Stimulated activated CD8-positive, alpha-beta memory T cell treated with anti-CD3 and anti-CD28 coated beads, Interleukin-2, amount 100 ng/mL, for 1 hour (primary cell): ENCODE results near the gene DAPK1.

Experiments used
- DNase-seq, 2 donors: peaks; one replicate each; pipeline ENCODE4 v3.0.0-alpha.2; 2020; ENCODE audit warnings: low read depth in 2 of 2

The DAPK1 gene

DNA sequence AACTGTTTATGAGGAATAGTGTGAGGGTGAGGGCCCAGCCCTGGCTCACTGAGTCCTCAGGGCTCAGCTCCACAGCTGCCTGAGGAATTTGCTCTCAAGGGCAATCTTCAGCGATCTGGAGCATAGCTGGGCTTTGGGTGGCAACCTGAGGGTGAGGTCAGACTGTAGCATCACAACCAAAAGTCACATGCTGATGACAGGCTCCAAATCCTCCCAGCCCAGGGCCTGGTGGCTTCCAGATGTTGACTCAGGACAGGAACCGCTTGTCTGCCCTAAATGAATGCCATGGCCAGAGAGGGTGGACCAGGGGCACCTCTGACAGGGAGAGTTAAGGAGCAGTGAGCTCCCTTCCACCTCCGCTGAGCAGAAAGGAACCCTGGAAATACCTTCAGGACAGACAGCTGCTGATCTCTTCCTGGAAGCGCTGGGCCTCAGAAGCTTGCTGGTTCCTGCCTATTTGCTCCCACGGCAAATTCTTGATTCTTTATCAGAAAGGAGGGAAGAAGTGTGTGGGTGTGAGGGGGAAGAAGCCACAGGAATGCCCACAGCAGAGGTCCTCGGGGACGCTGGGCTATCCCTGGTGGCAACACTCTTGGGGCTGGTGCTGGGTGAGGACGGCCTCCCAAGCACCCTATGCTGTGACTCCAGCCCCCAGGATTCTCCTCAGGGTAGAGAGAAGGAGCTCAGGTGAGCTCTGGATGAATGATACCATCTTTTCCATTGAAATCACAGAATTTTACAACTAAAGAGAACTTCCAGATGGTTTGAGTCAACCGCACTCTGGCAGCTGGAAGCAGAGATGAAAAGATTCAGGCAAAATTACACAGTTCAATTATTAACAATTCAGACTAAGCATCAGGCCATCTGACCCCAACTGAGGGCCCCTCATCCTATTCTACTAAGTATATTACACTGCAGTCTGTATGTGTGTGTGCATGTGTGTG lies 214.5 kb downstream of the DAPK1 start:
- no peak for DNase-seq

DNA sequence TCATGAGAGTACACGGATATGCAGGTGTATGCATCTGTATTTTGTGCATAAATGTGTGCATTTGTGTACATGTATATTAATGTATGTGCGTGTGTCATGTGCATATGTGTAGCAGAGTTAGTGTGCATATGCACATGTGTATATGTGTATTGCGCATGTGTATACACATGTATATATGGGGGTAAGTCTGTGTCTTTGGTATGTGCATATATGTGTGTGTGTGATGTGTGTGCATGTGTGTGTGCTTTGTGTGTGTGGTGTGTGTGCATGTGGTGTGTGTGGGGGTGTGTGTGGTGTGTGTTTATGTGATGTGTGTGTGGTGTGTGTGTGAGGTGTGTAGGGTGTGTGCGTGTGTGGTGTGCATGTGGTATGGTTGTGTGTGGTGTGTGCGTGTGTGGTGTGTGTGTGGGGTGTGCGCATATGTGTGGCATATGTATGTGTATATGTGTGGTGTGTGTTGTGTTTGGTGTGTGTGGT lies 215.2 kb downstream of the DAPK1 start:
- DNase-seq = no peak

DNA sequence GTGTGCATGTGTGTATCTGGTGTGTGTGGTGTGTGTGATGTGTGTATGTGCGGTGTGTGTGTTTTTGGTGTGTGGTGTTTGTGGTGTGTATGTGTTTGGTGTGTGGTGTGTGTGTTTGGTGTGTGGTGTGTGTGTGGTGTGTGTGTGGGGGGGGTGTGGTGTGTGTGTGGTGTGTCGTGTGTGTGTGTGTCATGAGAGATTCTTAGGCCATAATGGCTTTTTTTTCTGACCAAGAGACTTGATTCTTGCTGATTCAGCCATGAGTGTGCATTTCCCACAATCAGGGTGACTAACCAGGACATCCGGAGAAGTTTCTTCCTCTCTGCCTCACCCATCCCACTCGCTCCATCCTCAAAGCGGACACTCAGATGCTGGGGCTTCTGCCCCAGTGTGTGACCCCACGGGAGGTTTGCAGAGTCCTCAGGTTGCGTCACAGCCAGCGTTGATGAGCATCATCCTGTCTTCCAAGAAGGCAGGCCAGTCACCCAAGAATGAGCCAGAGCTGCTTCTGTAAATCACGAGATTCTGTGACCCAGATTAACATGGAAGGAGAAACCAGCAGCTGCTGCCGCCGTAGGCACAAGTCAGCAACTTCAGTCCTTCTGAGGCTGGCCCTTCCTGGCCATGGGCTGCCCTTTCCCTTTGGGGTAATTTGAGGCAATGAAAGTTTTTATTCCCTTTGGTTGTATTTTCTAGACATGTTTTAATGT lies 215.8 kb downstream of the DAPK1 start:
- no peak for DNase-seq

DNA sequence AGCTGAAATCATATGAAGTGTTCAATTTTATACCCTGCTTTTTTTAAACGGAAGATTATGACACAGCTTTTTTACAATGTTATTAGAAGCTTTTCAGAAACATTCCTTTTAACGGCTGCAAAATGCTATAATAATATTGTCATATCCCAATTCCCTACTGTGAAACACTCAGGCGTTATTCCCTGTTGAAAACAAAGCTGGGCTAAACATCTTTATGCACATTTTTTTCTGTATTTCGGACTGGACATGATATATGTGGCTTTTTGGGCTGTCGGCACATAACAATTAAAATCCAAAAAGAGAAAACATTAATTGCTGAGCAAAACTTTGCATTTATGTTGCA lies 216.3 kb downstream of the DAPK1 start:
- no peak for DNase-seq

DNA sequence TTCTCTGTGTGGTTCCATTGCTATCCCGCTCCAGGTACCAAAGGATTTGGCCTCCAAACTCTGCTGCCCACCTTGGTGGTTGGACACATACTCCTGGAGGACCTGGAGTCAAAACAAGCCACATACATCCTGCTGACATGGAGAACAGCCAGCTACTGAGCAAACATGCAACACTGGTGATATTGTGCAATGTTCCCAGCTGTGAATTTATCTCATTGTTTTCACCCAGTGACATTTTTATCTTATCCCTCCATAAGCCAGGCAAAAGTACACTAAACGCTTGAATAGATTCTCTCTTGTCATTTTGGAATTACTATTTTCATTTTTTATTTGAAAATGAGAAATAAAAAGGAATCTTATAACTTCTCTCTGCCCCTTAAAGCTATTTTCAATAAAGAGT lies 217.2 kb downstream of the DAPK1 start:
- no peak for DNase-seq

DNA sequence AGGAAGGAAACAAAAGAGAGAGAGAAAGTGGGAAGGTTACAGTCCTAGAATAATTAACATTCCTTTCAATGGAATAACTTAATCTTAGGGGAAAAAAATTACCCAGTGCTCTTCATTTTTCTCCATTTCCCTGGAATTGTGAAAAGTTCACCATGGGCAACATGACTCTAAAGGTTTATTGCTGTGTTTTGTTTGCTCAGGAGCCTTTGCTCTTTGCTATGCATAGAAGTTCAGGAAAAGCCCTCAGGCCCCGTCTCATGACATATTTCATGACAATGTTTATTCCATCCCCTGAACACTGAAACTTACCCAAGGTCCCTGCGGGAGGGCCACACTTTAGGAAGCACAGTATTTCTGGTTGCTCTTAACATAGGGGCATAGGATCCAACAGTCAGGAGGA lies 218.5 kb downstream of the DAPK1 start:
- no peak for DNase-seq

DNA sequence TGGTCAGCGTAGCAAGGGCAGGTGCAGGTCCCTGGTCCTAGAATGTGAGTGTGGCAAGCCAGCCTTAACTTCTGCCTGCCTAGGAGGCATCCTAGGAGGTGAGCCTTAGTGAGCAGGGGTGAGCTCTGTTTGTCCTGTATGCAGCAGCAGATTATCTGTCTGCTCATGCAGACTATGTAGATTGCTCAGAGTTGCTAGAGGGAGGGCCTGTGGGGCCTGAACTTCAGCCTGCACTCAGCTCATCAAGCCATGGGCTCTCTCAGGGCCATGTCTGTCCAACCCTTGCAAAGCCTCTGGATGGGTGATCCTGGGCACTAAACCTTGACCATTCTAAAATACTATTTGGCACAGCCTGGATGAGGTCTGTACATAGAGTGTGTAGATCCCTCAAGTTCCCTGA lies 219.8 kb downstream of the DAPK1 start:
- no peak for DNase-seq

DNA sequence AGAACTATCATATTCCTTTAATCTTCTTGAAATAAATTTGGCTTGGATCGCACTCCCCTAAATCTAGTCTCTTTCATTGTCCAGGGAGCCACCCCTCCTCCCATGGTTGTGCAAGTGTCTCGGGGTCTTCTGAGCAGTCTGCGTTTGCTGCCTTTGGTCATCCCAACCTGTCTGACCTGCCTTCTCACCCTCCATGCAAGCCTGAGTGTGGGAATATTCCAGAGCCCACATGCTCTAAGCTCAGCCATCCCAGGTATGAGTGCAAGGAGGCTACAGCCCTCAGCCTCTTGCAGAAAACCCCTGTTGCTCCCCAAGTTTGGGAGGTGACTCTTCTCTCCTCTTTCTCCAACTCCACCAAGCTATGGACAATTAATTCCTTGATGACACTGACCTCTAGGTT lies 220.6 kb downstream of the DAPK1 start:
- no peak for DNase-seq

DNA sequence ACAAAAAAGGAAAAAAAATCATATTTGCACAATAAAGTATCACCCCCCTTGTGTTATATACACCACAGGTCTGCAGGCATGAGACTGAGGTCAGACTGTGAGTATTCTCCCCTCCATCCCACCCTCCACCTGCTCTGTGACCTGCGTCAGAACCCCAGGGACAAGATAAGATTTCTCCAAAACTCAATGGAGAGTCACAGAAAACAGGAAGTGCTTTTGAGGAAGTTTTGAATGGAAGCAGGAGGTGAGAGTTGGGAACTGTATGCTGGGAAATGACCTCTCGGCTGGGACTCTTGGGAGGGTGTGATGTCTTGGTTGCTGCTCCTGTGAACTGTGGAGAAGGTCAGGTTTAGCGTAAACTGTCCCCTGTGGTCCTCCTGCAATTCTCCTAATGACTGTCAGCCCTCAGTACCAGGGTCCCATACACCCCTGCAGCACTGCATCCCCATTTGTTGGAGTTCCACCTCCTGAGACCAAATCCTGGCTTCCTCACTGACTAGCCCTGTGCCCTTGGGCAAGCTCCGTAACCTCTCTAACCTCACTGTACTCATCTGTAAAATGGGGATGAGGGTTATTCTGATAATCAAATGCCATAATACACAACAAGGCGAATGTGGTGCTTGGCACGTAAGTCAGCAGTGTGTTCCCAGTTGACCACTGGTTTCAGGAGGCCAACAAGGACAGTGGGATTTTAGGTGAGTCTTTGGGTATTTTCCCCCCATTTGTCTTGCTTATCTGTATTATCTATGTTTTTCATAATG lies 221.4 kb downstream of the DAPK1 start:
- DNase-seq = no peak

DNA sequence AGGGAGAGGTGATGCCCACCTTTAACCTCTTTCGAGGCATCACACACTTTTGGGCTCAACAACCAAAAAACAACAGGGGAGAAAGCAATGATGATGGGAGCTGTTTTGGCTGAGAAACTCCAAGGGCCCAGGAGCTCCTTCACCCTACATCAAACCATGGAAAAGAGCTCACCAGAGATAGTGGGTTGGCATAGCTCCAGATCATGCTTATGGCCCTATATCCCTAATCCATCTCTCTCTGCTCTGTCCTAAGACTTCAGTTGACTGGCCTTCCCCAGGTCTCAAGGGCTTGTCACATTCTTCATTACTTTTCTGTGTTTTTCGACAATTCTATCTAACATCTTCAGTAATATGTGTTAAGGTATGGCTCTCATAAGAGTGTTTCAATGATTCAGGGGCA lies 222.5 kb downstream of the DAPK1 start:
- no peak for DNase-seq

DNA sequence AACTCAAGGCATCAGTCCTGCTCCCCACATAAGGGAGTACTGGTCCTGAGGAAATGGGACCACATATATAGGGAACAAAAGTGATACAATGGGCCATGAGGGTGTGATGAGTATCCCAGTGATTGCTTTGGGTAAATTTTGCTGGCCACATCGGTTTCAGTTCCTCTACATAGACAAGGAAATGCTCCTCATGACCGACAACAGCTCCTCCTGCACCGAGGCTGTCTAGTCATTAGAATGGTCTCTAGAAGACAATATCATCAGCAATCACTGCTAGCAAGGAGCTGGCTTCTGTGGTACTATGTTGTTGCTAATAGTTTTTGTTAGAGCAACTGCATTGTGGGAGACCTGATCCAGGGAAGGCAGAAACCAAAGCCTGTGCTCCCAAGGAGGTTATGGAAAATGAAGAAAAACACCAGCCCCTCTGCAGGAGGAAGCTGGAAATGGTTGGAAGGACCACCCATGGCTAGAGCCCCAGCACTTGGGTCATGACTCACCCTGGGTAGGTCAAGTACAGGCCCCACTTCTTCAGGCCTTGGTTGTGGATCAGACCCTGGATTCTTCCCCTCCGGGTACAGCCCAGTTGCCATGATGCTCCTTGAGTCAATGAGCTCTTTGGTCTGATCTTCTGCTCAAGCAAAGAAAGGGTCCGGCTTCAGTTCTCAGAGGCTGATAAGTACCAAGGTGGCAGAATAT lies 224.9 kb downstream of the DAPK1 start:
- no peak for DNase-seq

DNA sequence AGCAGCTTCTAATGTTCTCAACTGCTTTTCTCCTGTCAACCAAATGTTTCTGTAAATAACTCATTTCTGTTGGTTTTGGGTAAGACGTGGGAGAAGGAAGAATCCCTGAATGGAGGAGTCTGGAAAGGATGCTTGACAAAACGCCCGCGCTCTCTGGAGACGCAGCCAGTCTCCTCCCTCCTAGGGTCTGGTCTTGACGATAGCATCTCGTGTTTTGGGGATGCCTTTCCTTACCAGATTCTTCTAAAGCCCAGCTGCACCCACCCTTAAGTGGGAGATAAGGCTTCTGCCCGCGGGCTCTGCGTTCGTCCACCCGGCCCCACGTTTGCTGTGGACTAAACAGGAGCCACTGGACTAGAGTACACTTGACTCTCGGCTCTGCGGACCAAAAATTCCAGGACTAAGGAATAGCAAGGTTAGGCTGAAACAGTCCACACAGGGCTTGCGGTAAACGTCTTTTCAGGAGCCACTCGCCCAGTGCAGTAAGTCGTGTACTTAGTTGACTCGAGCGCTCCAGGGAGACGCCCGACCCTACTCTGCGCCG lies 227.8 kb downstream of the DAPK1 start:
- DNase-seq = no peak

DNA sequence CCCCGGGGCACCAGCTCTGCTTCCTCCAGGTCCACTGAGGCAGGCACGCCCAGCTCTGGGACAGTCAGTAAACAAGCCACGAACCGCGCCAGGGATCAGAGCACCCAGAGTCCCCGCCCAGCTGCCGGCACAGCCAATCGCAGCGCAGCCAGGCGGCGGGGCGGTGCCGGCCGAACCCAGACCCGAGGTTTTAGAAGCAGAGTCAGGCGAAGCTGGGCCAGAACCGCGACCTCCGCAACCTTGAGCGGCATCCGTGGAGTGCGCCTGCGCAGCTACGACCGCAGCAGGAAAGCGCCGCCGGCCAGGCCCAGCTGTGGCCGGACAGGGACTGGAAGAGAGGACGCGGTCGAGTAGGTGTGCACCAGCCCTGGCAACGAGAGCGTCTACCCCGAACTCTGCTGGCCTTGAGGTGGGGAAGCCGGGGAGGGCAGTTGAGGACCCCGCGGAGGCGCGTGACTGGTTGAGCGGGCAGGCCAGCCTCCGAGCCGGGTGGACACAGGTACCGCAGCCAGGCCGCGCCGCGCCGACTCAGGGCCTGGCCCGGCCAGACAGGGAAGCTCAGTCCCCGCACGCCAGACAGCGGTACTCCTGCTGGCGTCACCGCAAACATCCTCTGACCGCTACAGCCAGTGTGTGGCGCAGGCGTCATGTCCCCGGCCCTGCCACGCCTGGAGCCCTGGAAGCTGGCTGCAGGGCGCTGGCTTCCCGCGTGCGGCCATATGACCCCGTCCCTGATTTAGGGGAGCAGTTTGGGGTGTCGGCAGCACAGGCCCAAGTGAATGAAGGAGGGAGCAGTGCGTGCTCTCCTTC lies 228.4 kb downstream of the DAPK1 start, which contains the start of gene CTSL:
CTSL (plus strand) TSS at position 220 of the 810 bp plus-strand sequence. CDS start 1,485 bp downstream, outside the sequence.
- DNase-seq = peak in 1 of 2 donors; percentile 33

DNA sequence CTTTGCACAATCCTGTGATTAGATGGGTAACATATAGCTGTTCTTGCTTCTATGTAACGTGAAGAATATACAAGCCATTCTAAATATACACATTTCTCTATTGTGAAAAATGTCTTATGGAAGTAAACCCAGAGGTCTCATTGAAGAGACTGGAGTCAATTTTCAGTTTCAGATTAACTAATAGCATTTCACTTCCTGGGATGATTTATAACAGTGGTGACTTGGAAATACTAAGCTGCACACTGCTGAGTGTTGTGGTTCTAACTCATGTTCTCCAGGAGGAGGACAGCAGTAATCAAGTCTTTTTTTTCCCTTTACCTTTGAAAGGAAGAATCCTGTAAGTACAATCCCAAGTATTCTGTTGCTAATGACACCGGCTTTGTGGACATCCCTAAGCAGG lies 231.6 kb downstream of the DAPK1 start:
- no peak for DNase-seq

DNA sequence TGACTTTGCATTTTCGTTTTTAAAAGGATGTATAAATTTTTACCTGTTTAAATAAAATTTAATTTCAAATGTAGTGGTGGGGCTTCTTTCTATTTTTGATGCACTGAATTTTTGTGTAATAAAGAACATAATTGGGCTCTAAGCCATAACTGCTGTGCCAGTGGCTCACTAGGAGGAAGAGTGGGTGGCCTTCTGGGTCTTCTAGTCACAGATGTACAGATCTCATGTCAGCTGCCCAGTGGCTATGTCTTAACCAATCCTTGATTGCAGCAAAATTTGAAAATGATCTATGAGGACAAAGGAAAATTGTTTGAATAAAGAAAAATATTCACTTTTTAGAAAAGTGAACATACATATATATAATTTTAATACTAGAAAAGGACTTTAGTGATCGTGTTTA lies 233.7 kb downstream of the DAPK1 start:
- no peak for DNase-seq

DNA sequence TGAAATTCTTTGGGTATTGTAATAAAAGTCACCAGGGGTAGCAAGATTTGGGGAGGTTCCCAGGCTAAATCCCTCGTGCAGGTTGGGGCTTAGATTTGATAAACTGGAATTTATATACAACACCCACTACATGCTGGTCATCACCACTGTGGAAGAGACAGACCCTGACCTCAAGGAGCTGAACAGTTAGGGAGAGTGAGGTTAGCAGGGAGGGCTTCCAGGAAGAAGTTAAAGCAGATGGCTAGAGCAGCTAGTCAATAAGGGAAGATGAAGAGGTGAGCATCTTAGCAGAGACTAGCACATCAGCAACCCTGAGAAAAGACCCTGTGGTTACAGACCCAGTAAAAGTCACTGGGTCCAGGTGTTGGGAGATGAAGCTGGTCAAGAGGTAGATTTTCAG lies 234.7 kb downstream of the DAPK1 start:
- no peak for DNase-seq

DNA sequence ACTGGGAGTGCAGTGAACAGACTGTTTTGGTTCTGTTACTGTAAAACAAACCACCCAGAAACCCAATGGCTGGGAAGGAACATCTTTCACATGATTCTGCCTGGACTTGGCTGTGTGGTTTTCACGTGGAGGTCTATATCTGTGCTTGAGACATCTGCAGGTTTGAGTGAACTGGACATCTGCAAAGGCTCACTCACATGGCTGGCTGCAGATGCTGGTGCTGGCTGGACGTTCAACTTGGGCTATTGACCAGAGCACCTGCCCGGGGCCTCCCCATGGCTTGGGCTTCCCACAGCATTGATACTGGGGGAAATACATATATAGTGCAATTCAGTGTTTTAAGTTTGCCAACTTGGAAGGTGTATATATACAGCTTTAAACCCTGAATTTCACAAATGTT lies 235.1 kb downstream of the DAPK1 start:
- DNase-seq = no peak

DNA sequence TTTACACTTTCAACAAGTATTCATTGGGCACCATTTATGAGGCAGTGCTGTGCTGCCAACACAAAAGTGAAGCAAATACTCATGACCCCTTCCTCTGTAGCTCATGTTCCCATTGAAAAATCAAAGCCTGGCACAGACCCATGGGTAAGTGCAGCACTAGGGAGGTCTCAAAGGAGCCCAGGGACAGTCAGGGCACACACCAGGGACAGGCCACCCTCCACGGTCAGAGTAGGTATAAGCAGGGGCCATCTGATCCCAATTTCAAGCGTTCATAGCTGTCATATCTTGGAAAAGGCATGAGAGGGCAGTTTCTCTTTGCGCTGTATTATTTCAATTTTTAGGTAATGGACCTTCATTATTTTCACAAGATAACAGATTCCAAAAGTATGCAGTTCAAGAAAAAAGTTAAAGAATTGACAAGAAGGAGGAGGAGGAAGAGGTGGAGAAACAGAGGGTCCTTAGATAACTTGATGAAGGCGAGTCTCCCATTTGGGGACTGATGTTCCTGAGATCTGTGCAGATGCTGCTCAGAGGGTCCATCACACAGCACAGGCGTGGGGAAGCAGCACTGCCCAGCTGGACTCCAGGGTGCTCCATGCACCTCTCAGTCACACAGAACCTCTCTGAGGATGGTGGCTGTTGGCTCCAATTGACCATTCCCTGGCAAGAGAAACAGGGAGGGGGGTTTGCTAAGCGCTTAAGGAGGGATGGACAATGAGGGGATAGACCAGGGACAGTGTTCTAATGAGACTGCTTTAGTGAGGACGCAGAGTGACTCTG lies 235.8 kb downstream of the DAPK1 start:
- DNase-seq = no peak

DNA sequence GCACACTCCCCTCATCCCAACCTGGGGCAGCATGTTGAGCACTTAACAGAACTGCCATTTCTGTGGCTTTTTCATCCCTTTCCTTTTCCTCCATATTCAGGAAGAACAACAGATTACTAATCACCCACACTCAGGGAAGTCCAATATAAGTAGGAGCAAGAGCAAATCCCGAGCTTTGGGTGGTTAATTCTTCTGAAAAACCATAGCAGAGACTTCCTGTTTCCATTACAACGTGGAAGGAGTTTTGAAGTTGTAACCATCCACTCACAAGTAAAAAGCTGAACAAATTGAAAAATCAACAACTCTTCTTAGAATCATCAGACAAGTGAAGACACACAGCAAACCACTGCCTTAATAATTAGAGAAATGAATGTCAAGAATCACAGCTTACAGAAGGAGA lies 236.4 kb downstream of the DAPK1 start:
- no peak for DNase-seq

DNA sequence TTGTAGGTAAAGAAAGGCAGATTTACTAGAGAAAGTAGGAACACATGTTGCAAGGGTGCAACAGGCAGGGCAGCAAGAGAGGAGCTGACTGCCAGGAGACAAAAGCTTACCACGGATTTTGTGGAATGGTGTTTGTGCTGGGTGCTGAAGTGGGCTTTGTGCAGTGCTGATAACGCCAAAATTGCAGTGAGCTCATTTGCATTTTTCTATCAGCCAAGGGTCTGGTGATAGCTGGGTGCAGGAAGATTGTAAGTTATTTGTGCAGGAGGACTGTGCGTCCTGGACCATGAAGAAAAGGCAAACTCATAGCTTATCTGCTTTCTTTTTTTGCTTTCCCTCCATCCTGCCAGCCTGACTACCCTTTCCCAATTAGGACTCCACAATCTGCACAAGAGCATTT lies 241.9 kb downstream of the DAPK1 start:
- no peak for DNase-seq
